NCI-H146 treated with DMSO at 0.1 percent for 48 hours (cell line): ENCODE results near the gene RASL12.
A peak's percentile ranks its signal among the peaks of the same experiment; 100 is the strongest.
"Not testable (repeated sequence)": the region's sequence is repeated elsewhere in the genome, so short reads cannot be mapped to it uniquely, and the experiment has no call there.

Experiments
- DNase-seq: peaks from one replicate; lab custom pipeline; 2025; ENCODE audit not compliant: unreplicated experiment; lab: John Stamatoyannopoulos, UW

Gene RASL12

GRCh38 chr15:65056106-65056505 is 11.7 kb downstream of the RASL12 start:
- no peak for DNase-seq

DNA sequence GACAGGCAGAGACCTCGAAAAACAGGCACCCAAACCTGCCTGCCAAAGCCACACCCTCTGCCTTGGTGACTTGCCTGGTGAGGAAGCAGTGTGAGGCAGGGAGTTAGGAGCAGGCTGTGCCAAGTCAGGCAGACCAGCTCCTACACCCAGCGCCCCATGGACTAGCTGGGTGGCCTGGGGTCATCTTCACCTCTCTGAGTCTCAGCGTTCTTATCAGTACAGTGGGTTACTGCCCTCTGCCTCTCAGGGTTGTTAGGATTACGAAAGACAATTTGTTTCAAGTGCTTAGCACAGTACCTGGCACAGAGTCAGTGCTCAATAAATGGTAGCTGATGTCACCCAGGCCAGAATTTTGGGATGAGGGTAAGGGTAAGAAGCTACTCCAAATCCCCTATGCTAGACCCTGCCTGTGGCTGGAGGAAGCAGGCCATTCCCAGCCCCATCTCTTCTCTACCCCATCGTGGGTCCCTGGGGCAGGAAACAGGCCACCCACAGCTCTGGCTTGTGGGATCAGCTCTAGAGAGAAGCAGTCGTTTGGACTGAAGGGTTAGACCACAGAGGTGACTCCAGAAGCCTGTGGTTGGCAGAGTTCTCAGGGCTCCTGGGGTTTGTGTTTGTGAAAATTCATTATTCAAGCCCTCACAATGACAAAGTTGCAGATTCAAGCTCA is 12.5 kb downstream of the RASL12 start:
- DNase-seq = no peak

DNA sequence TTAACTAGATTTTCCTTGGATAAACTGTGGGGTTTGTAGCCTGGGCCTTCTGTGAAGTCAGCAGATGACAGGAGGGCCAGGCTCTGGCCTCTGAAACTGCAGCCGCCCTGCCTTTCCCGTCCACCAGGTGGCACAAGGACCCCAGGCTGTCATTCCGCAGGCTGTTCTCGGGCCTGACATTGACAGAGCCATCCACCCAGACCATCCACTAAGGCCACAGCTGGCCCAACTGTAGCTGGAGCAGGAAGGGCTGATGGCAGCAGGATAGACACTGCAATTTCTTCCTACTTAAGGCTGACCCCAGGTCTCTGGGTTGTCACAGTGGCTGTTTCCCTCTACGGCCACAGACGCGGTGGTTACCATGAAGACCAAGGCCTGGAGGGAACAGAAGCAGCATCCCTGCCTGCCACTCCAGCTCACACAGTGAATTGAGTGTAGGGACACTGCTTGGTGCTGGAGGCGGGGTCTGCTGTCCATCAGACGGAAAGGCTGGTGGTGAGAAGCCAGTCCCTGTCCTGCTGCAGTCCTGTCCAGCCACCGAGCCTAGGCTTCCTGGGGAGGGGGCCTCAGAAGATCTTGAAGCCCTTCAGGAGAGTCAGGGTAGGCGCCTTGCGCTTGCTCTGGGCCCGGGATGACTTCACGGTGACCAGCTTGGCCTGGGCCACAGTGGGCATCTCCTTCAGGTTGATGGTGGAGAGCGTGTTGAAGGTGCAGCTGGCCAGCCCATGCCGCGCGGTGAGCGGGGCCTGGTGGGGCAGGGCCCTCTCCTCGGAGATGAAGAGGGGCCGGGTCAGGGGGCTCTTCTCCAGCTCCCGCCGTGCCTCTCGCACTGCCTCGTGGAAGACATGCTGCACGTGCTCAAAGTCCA is 13.2 kb downstream of the RASL12 start:
- DNase-seq = peak; percentile 15

DNA sequence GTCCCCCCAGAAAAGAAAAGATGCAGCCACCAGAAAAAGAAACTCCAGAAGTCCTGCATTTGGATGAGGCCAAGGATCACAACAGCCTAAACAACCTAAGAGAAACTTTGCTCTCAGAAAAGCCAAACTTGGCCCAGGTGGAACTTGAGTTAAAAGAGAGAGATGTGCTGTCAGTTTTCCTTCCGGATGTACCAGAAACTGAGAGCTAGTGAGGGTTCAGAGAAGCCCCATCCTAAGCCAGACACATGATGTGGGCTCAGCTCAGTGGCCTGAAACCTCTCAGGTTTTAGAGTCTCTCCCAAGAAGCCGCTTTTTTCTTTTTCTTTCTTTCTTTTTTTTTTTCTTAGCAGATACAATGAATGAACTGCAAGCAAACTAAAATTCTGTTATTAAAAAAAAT is 14.8 kb downstream of the RASL12 start:
- no peak for DNase-seq

- DNase-seq = no peak
These were observed 16.5 kb downstream of the RASL12 start for GRCh38 chr15:65051266-65051665.

DNA sequence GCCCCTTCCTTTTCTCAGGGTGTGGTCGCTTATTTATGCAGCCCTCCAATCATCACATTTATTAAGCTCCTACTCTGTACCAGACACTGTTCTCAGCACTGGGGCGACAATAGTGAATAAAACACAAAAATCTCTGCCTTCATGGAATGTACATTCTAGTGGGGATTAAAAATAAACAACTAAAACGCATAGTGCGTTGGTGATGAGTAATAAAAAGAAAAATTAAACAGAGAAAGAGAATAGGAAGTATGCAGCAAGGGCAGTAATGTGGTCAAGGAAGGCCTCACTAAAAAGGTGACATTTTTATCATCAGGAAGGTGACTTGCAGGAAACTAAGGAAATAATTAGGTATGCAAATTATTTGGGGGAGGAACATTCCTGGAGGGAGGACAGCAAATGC is 17.5 kb downstream of the RASL12 start:
- DNase-seq = no peak

DNA sequence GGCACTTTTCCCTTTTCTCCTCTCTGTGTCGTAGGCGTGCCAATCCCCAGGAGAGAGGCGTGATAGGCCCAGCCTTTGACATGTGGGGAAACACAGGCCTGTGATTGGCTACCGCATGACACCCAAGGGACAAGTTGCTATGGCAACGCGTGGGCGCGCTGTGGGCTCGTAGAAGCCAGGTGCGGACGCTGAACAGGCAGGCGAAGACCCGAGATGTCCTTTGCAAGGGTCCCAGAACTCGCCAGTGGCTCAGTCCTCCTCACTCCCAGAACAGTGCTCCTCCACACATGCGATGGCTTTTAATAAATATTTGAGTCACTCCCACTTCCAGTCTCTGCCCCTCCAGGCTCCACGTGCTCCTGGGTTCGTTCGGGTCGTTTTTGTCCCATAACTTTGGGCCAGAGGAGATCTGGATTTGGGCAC is 18.4 kb downstream of the RASL12 start:
- peak; percentile 77 for DNase-seq

DNA sequence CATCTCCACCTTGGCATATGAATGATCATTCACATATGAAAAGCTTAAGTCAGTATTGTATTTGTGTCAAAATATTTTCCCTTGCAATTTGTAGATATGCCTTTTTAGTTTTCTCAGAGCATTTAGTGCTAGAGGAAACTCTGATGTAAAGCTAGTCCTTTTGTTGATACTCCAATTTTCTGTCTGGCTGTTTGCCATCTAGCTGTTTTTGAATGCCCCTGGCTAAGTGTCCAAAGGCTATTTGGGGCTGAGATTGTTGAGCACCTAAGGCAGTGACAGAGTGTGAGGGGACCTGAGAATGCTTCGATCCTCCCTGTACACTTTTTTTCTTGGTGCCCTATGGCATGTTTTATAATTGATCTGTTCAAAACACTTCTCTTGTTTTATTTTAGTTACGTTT is 19.6 kb downstream of the RASL12 start:
- no peak for DNase-seq

- peak; percentile 79 for DNase-seq
These were observed 22.9 kb downstream of the RASL12 start, which contains the start of gene SLC51B for GRCh38 chr15:65044724-65045481. TSS of gene SLC51B (plus strand) at chr15:65045387. CDS start at chr15:65050005, 4,618 bp downstream.

GRCh38 chr15:65044218-65044617 is 23.6 kb downstream of the RASL12 start:
- DNase-seq = not testable (repeated sequence)

GRCh38 chr15:65042776-65043327 is 24.9 kb downstream of the RASL12 start:
- DNase-seq = no peak

DNA sequence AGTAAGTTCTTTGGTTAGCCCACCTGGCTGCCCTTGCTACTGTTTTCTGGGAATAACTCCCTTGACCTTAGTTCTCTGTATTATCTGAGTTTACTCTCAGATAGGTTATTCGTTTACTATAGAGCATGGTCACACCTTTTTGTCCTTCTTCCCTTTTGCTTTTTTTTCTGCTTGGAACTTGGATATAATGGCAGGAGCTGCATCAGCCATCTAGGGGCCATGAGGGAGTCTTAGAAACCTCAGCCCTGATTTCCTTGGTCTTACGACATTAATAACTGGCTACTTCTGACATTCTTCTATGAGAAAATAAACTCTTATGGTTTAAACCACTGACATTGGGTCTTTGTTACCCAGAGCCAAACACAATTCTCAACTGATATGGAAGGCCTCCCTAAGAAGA is 26.0 kb downstream of the RASL12 start:
- no peak for DNase-seq

DNA sequence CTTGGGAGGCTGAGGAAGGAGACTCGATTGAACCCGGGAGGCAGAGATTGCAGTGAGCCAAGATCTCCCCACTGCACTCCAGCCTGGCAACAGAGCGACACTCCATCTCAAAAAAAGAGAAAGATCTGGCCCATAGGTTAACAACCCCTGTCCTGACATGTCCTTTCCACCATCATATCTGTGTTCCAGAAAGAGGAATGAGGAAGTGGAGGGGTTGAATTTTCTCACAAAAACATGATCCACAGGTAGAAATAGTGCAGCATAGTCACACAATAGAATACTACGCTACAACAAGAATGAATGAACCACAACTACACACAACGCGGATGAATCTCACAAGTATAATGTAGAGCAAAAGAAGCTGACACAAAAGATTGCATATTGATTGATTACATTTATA is 27.3 kb downstream of the RASL12 start:
- DNase-seq = no peak

DNA sequence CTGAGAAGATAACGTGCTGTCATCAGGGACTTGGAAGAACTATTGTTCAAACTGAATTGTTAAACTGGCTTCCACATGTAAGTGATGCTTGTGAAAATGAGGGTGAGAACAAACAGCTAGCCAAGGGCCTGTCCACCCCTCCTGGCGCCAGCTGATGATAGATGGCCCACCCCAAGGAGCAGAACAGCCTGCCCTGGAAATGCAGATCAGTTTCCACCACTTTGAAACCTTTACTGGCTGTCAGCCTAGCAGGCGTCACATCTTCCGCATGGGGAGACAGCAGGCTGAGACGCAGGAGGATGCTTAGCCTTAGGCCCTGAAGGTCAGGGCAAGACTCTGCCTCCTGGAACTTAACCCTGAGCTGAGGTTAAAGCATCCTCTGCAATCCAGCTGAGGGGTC is 29.0 kb downstream of the RASL12 start:
- no peak for DNase-seq

DNA sequence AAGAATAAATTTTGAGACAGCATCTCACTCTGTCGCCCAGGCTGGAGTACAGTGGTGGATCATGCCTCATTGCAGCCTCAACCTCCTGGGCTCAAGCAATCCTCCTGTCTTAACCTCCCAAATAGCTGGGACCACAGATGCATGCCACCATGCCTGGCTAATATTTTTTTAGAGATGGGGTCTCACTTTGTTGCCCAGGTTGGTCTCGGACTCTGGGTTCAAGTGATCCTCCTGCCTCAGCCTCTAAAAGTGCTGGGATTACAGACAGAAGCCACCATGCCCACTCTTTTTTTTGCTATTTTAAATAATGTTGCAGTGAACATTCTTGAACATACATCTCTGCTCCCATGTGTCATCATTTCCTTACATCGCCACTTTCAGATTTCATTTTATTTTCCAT is 29.4 kb downstream of the RASL12 start:
- DNase-seq = no peak

DNA sequence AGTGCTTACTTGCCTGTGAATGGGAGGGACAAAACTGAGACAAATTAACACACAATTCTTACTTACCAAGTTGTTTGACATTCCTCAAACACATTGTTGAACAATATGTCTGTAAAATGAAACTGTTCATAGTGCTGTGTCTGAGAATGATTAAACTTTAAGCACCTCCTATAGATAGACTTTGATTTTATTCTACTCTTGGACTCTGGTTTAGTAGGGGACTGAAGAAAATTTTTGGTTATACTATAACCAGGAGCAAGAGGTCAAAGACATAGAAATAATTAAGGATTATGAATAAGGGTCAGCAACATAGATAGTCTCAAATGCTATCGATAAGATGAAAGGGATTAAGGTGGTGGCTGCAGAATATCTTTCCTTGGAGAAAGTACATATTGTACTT is 30.5 kb downstream of the RASL12 start:
- DNase-seq = no peak

- DNase-seq = no peak
These were observed 33.1 kb downstream of the RASL12 start for GRCh38 chr15:65034719-65035118.

DNA sequence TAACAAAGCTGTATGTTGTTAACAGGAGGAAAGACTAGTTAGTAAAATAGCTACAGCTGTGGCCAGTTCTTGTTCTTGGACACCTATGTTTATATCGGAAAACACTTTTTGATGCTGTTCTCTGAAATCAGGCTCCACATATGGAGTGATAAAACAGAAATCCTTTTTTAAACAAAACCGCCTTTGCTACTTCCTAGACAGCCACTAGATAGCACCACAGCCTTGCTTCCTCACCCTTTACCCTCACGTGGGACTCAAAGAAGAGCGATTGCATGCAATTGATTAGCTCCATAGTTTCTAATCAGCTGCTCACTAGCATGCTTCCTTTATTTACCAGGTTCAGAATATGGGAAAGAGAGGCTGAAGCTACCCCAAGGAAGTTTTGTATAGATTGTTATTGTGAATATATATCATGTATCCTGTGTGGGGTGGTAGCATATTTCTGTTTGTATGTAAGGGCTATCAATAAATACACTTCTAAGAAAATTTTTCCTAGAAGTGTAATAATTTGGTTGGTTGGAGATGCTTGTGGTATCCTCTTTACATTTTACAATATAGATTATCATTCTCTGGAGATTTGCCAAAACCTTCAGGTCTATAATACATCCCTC is 34.0 kb downstream of the RASL12 start:
- peak; percentile 24 for DNase-seq

DNA sequence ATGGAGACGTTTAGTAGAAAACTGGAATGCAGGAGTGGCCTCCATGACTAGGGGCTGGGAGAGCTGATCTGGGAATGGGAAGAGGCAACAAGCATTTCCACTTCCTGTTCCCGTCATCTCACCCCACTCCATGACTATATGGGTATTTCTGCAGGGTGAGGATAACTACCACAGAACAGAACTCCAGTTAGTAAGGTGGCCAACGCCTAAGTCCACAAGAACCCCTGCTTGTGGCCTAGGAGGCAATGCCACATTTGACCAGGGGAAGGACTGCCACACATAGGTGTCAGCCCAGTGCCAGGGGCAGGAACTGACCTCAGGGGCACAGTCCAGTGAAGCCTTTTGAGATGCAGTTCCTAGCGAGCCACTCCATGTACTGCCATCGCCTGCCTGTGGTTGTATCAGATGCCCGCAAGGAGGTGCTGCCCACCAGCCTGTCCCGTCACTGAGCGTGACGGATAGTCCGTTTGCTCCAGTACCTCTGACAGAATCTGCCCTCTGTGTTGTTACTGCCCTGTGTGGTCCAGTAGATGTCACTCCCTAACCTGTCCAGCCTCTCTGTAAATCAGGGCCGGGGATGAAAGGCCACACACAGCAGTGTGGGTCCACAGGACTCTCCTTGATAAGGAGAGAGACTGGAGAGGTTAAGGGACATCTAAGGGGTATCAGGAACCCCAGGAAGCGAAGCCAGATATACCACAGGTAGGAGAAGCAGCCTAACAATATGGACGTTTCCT is 34.8 kb downstream of the RASL12 start:
- peak; percentile 41 for DNase-seq

DNA sequence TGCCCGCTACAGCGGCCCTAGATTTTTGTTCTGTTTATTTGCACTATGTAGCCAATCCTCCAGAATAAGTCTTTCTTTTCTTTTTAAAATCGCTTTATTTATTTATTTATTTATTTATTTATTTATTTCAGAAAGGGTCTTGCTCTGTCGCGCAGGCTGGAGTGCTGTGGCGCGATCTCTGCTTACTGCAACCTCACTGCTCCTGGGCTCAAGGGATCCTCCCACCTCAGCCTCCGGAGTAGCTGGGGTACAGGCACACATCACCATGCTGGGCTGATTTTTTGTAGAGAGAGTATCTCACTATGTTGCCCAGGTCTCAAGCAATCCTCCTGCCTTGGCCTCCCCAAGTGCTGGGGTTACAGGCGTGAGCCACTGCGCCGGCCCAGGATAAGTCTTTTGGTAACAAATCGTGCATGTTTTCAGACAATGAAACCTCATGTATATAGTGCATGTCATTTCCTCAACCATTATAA is 38.0 kb downstream of the RASL12 start:
- no peak for DNase-seq
